LNCAP (cell line): ENCODE measurements around the gene TRIO.

ENCODE experiments used
- CTCF ChIP-seq: fragments of 450-650 bp; IDR thresholded peaks from 2 replicates; pipeline ENCODE4 v1.5.1; 2017; ENCODE audit warnings: mild to moderate bottlenecking

The TRIO gene

GRCh38 chr5:14151416-14151815, 8.3 kb downstream of the TRIO start:
- no peak for TF ChIP-seq CTCF

GRCh38 chr5:14153071-14153864, 10.1 kb downstream of the TRIO start:
- no peak for TF ChIP-seq CTCF

- no peak for TF ChIP-seq CTCF
Measured at GRCh38 chr5:14153932-14154731, 11.0 kb downstream of the TRIO start.

GRCh38 chr5:14155075-14155474, 11.9 kb downstream of the TRIO start:
- no peak for TF ChIP-seq CTCF

GRCh38 chr5:14155739-14156138, 12.6 kb downstream of the TRIO start:
- no peak for TF ChIP-seq CTCF

GRCh38 chr5:14156290-14156649, 13.1 kb downstream of the TRIO start:
- no peak for TF ChIP-seq CTCF

- TF ChIP-seq CTCF = no peak
Measured at GRCh38 chr5:14156650-14157492, 13.7 kb downstream of the TRIO start.
